NK-92 (cell line): ENCODE measurements around the gene TNFSF9.
"Not testable (repeated sequence)": the region's sequence is repeated elsewhere in the genome, so short reads cannot be mapped to it uniquely, and the experiment has no call there.

Source experiments
- DNase-seq: peaks from one replicate; lab custom pipeline; 2025; ENCODE audit not compliant: unreplicated experiment; lab: John Stamatoyannopoulos, UW

Gene TNFSF9

DNA sequence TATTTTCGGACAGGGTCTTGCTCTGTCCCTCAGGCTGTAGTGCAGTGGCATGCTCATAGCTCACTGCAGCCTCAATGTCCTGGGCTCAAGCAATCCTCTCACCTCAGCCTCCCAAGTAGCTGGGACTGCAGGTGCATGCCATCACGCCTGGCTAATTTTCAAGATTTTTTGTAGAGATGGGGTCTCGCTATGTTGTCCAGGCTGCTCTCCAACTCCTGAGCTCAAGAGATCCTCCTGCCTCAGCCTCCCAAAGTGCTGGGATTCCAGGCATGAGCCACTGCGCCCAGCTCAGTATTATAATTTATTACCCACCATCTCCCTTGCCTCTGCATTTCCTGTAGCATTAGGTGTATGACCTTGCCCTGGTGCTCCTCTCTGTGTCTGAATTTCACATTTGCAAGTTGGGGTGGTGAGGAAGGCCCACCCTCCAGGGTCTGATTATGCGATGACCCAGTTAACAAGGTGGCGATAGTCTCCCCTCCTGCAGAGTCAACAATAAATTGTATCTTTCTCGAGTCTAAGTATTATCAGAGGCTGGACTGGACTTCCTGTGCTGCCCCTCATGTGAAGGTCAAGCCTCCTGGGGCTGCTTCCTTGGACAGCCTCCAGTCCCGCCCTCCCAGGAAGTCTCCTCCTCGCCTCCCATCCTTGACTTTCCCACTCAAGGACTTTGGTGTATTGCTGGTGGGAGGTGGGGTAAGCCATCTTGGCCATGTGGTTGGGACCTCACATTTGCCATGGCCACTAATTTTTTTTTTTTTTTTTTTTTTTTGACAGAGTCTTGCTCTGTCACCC lies 27.2 kb upstream of the TNFSF9 start:
- no peak for DNase-seq

DNA sequence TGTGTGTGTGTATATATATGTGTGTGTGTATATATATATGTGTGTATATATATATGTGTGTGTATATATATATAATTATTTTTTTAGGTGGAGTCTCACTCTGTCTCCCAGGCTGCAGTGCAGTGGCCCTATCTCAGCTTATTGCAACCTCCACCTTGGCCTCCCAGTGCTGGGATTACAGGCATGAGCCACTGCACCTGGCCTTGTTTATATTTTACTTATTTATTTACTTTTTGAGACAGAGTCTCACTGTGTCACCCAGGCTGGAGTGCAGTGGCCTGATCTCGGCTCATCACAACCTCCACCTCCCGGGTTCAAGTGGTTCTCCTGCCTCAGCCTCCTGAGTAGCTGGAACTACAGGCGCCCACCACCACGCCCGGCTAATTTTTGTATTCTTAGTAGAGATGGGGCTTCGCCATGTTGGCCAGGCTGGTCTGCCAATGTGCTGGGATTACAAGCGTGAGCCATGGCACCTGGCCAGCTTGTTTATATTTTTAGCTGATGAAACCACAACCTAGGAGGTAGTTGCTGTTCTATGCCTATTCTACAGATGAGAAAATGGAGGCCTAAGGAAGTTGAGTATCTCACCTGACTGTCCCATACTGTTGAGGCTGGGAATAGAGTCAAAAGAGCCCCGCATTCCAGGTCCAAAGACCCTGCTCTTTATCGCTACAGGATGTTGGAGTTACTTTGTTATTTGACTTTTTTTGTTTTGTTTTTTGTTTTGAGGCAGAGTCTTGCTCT lies 22.6 kb upstream of the TNFSF9 start:
- DNase-seq, result not testable (repeated sequence)

DNA sequence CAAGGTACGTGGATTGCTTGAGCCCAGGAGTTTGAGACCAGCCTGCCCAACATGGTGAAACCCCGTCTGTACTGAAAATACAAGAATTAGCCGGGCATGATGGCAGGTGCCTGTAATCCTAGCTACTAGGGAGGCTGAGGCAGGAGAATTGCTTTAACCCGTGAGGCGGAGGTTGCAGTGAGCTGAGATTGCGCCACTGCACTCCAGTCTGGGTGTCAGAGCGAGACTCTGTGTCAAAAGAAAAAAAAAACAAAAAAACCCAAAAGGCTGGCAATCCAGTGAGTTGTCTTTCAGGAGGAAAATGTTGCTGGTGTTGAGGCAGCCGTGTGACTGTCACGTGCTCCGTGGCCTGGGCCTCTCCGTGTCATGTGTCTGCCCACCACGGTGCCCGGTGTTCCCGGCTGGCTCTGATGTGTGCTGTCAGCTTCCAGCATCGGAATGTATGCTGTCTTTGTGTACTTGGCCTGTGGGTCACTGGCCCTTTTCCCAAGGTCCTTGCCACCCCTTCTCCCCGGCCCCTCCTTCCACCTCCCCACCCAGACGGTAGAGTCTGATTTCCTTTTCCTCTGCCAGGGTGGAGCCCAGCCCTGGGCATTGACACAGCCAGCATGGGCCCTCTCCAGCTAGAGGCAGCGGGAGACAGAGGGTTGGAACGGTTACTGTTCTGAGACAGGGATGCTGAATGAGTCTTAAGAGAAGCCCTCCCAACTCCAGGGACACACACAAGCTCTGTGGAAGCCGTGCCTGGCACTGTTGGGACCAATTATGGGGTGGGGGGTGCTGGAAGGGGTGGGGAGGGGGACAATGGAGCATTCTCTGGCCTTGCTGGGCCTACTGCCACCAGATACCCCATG lies 21.5 kb upstream of the TNFSF9 start:
- DNase-seq, result no peak

DNA sequence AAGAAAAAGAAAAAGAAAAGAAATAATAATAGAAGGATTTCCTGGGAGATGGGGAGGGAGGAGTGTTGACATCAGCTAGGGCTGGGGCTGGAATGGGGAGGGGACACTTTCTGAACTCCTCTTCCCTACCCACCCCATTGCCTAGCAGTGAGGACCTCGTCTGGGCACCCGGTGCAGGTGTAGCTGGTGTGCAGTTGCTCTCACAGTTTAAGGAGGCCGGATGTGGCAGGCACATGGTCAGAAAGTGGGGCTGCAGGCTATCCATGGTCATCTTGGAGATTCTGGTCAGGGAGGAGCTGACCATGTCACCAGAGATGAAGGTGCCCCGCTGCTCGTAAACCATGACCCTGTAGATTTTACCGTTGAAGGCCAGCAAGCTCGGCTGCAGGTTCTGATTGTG lies 20.2 kb upstream of the TNFSF9 start:
- no peak for DNase-seq

- DNase-seq, result no peak
Observed at GRCh38 chr19:6514089-6514488, 16.7 kb upstream of the TNFSF9 start.

- DNase-seq, result no peak
Observed at GRCh38 chr19:6514926-6515544, 15.8 kb upstream of the TNFSF9 start.

- DNase-seq, result no peak
Observed at GRCh38 chr19:6516018-6516658, 14.7 kb upstream of the TNFSF9 start.

DNA sequence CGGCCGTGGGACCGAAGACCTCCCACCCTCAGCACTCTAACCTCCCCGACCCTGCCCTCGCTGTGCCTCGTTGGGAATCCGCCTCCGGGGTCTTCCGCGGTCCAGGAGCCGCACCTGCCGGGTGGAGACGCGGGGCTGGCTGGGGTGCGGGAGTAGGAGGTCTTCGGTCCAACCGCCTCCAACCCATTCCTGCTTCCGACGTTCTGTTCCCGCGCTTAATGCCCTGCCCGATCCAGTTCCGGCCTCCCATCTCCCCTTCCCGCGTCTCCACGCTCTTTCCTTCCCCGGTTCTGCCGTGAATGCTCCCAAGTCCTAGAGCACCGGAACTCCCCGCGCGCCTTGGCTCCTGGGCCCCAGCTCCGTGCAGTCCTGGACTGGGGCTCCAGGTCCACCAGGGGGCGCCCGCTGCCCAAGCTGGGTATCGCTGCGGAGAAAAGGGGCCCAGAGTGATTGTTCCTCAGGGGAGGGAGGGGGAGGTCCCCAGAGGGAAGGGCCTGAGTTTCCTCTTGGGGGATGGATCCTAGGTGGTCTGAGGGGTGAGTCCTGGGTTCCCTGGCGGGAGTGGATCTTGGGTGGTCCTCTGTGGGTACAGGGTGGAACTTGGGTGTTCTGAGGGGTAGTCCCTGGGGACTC lies 14.1 kb upstream of the TNFSF9 start:
- DNase-seq, result no peak

DNA sequence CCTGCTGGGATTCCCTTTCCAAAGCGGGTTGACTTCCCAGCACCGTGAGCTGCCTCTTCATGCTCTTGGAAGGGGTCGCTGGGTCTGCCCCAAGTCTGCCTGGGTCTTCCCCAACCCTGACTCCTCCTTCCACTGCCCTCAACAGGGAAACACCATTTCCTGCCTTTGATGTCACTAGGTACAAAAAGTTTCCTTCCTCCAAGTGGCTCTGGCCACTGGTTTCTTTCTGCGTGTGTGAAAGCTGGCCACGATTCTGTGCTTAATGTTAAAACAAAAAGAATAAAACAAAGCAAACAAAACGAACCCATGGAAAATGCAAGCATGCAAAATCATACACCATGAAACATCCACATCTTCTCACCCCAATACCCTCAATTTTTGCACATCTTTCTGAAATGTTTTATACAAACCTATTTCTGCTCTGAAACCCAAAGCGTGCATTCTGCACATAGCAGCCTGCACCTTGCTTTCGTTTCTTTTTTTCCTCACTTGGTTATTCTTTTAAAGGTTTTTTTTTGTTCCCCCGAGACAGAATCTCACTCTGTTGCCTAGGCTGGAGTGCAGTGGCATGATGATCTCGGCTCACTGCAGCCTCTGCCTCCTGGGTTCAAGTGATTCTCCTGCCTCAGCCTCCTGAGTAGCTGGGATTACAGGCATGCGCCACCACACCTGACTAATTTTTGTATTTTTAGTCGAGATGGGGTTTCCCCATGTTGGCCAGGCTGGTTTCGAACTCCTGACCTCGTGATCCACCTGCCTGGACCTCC lies 12.5 kb upstream of the TNFSF9 start:
- no peak for DNase-seq

DNA sequence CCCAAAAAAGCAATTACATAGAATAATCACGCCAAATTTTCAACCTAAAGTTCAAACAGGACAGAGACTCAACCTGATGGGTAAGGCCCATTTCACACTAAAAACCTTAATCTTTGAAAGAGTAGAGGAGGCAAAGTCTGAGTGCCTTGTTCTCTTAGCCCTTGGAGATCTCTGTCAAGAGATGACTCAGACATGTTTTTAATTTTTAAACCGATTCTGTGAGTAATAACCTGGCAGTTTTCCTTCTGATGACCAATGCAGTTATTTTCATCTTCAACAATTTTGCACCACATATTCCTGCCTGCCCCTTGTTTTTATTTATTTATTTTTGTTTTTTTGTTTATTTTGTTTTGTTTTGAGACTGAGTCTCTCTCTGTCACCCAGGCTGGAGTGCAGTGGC lies 11.5 kb upstream of the TNFSF9 start:
- DNase-seq, result no peak

DNA sequence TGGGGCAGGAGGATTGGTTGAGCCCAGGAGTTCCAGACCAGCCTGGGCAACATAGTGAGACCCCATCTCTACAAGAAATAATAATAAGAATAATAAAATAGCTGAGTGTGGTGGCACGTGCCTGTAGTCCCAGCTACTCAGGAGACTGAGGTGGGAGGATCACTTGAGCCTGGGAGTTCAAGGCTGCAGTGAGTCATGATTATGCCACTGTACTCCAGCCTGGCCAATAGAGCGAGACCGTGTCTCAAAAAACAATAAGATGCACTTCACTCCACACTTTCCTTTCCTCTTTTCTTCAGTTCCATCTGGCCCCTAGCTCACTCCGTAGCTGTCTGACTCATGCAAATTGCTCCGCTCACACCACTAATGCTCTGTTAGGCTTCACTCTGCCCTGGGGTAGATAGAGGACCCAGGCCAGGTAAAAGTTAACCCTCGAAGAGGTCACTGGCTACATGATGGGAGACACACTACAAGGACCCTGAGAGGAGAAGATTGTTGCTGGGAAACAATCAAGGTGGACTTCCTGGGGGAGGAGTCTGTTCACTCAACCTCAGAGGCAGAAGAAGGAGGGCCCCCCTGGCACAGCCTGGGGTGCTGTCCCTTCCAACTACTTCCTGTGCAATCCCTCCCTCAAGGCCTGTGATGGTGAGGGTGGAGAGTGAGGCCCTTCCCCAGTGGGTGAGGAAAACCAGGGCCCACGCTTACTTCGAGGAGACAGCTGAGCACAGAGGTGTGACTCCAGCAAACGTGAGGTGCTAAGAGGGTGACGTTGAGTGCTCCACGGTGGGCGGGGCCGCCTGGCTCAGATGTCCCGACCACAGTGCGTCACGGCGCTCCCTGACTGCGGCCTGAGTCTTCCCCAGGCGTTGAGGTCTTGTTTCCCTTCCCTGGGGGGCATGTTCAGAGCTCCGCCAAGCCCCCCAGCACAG lies 8.8 kb upstream of the TNFSF9 start:
- DNase-seq, result no peak

GRCh38 chr19:6522712-6523111 lies 8.1 kb upstream of the TNFSF9 start:
- DNase-seq, result no peak

DNA sequence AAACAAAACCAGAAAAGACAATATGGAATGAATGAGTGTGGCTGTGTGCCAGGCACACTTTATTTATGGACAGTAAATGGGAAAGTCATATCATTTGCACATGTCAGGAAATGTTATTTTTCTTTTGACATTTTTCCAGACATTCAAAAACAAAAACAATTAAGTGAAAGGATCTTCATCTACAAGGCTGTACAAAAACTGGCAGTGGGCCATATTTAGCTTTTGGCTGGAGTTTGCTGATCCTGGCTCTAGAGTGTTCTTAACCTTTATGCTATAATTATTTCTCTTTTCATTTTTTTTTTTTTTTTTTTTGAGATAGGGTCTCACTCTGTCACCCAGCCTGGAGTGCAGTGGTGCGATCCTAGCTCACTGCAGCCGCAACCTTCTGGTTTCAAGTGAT lies 6.5 kb upstream of the TNFSF9 start:
- DNase-seq, result no peak

GRCh38 chr19:6527893-6528543 lies 2.8 kb upstream of the TNFSF9 start:
- no peak for DNase-seq

DNA sequence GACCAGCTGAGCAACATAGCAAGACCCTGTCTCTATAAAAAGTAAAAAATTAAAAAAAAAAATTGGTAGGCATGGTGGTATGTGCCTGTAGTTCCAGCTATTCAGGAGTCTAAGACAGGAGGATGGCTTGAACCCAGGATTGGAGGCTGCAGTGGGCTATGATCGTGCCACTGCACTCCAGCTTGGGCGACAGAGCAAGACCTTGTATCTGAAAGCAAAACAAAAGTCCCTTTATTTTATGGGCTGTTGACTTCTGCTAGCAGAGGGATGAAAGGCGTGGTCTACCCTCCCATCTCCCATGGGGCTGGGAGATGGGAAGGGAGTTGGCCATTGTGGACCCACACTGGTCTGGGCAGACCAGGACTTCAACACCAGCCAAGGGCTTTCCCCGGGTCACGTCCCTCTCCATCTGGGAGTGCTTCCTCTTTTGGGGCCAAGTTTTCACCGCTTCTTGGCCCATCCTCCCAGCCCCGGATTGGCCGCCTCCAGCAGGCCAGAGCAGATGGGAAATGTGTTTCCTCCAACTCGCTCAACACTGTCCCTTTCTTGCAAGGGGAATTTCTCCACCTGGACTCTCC lies 2.2 kb upstream of the TNFSF9 start:
- no peak for DNase-seq

DNA sequence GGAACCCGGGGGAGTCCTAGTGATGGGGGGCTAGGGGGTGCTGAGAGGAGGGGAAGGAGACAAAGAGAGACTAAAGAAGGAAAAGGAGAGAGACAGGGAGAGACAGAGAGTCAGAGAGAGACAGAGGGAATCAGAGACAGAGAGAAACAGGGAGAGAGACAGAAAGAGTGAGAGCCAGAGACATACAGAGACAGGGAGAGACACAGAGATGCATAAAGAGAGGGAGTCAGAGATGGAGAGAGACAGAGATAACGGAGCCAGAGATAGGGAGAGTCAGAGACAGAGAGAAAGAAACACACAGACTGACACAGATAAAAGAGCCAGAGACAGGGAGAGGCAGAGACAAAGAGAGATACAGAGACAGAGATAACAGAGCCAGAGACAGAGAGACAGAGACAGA lies 1.5 kb upstream of the TNFSF9 start:
- DNase-seq, result no peak

GRCh38 chr19:6529937-6530385 lies 865 bp upstream of the TNFSF9 start:
- no peak for DNase-seq
